A549 (cell line): ENCODE data around the gene MRPL9. TPM values are rescaled to one million over a fixed set of nuclear protein-coding genes. Genes with fewer than 3 reads are reported as not detected.
A peak's percentile ranks its signal among the peaks of the same experiment; 100 is the strongest.

Source experiments
- ATAC-seq, 2 experiments: fragments of 200-7000 bp in 1 of 2; fragments of >200 bp in 1 of 2; cut with Nextera tagmentation in 1 of 2; cut with Tn5 transposase in 1 of 2; 3 replicates each; pipeline versions ENCODE4 v1.8.0 to v1.9.1; 2018 to 2020; ENCODE audit warnings: mild to moderate bottlenecking in 1 of 2, moderate library complexity in 1 of 2
- CTCF ChIA-PET: fragments of 300-600 bp; sonication (Branson Sonifier 250); formaldehyde crosslinking; extraction: SDS; loops from one replicate; lab custom pipeline; 2021; ENCODE audit warnings: antibody characterized with exemption, inconsistent platforms; lab: Yijun Ruan, JAX
- POLR2A ChIA-PET: fragments of 350-600 bp; formaldehyde crosslinking; extraction: SDS; loops from one replicate; lab custom pipeline; 2021; ENCODE audit warnings: antibody characterized with exemption, inconsistent platforms; lab: Yijun Ruan, JAX
- DNase-seq, 2 experiments: peaks; one replicate each; pipeline versions ENCODE4 v3.0.0 to v3.0.0-alpha.2; 2011 to 2016; ENCODE audit warnings: low read depth in 1 of 2, low spot score in 1 of 2
- FAIRE-seq: peaks from 2 replicates; lab custom pipeline; 2011; peaks lifted over from hg19 to GRCh38; lab: Jason Lieb, UNC
- H3K27ac ChIP-seq, 2 experiments: fragments of >200 bp; sonication (Bioruptor Twin); formaldehyde crosslinking; 3 replicates each; pipeline ENCODE4 v1.5.1; 2016 to 2017
- H3K4me1 ChIP-seq: fragments of >200 bp; sonication (Bioruptor Twin); formaldehyde crosslinking; 3 replicates; pipeline ENCODE4 v1.6.1; 2016
- H3K4me2 ChIP-seq: fragments of >200 bp; sonication (Bioruptor Twin); formaldehyde crosslinking; 3 replicates; pipeline ENCODE4 v1.6.1; 2016
- H3K4me3 ChIP-seq: fragments of >200 bp; sonication (Bioruptor Twin); formaldehyde crosslinking; 3 replicates; pipeline ENCODE4 v1.5.1; 2016
- H3K9me3 ChIP-seq: fragments of >200 bp; sonication (Bioruptor Twin); formaldehyde crosslinking; 3 replicates; pipeline ENCODE4 v1.6.1; 2016
- ELK1 ChIP-seq: fragments of 150-350 bp; IDR thresholded peaks from 2 replicates; pipeline ENCODE4 v1.6.1; 2014; ENCODE audit warnings: low read depth, mild to moderate bottlenecking, low read length
- FOSL2 ChIP-seq, 2 experiments: fragments of 450-650 bp in 1 of 2; fragments of >200 bp in 1 of 2; sonication (Bioruptor Twin) in 1 of 2; formaldehyde crosslinking; IDR thresholded peaks; 2 replicates each; pipeline versions ENCODE4 v1.5.0 to v1.6.1; 2016 to 2020; ENCODE audit warnings: mild to moderate bottlenecking in 1 of 2, moderate library complexity in 1 of 2
- GATA3 ChIP-seq: IDR thresholded peaks from 2 replicates; pipeline ENCODE4 v1.6.1; 2012; ENCODE audit warnings: borderline replicate concordance
- HEYL ChIP-seq: fragments of 250-450 bp; sonication (Bioruptor Pico); IDR thresholded peaks from 2 replicates; pipeline ENCODE4 v1.8.0; 2021; ENCODE audit warnings: mild to moderate bottlenecking, moderate library complexity
- NFE2L2 ChIP-seq: fragments of 150-350 bp; conservative IDR thresholded peaks from 2 replicates; pipeline ENCODE4 v1.6.1; 2014; ENCODE audit warnings: low read length
- REST ChIP-seq: fragments of 200-600 bp; sonication (generic); IDR thresholded peaks from 2 replicates; pipeline ENCODE4 v1.6.1; 2016; ENCODE audit warnings: antibody characterized with exemption, mild to moderate bottlenecking, moderate library complexity
- WGBS: methylation state at CpG from one replicate; pipeline ENCODE4 v1.1.6; 2017; ENCODE audit errors: missing lambda C conversion rate; 5-methylcytosine and 5-hydroxymethylcytosine counted together
- polyA plus RNA-seq, 4 experiments: library from polyadenylated mRNA; depleted of rRNA in 3 of 4; stranded (reverse); fragments of >200 nt; fragmentation: RNase III in 1 of 4; extraction: RNeasy Plus Mini Kit Qiagen cat#74134 plus additional on column Dnase treatment in 1 of 4; gene quantifications; 2 replicates in 3 of 4; 3 replicates in 1 of 4; pipeline ENCODE4 v1.2.3, GENCODE V29; 2011 to 2017
- small RNA-seq, 6 experiments: library from RNA; depleted of rRNA; stranded (forward); fragments of <200 nt; gene quantifications; one replicate each; pipeline ENCODE3, GENCODE V24; 2012

The MRPL9 gene
- polyA plus RNA-seq, 2 of the 4 experiments (the other 2 are of a cell fraction): 88.6 to 120 TPM

GRCh38 chr1:151710187-151710840 lies 53.0 kb downstream of the MRPL9 start:
- no peak overlapping the region for H3K4me2 ChIP-seq
- peaks cover 13% of the 10 kb centered on the region for H3K4me1 ChIP-seq
- POLR2A ChIA-PET: no interaction called here
- DNase-seq (no peak), ATAC-seq (no peak), FAIRE-seq (no peak)
- WGBS: 69% methylated on average over 14 of the region's 15 CpGs
- H3K4me3 ChIP-seq: no peak overlapping the region
- CTCF ChIA-PET: interaction anchor here (1.0 to 1.4 kb wide), 3 partner anchors 14 to 116 kb away, joined by 3 to 4 read pairs (median 3); no protein-coding TSS in a partner anchor
- no peak for TF ChIP-seq ELK1
- TF ChIP-seq NFE2L2: no peak
- no peak for TF ChIP-seq HEYL
- no peak for TF ChIP-seq GATA3
- TF ChIP-seq FOSL2 (IDR thresholded peaks at IDR 0.05): no peak
- 0 out of 2 replicates have a peak, but pooled peaks have one; percentile 7 for TF ChIP-seq FOSL2 (CRISPR knock-in tag; IDR thresholded peaks at IDR 0.05)
- no peak for TF ChIP-seq REST
- no peak overlapping the region for H3K27ac ChIP-seq
- no peaks in the 10 kb centered on the region for H3K9me3 ChIP-seq

Small RNAs within 50 kb of the gene (small RNA-seq; reads per million reads assigned to genes)
- 0 reads per million in 6 experiments for gene RNU6-662P

Other genes with a start within 250 kb of the MRPL9 start
- gene TUFT1, start 223.2 kb downstream of the MRPL9 start, polyA plus RNA-seq (2011; rRNA removed): 24.5 and 27.5 TPM in 2 replicates
- gene TUFT1, start 223.2 kb downstream of the MRPL9 start, polyA plus RNA-seq (2017; fragmentation: RNase III; extraction: RNeasy Plus Mini Kit Qiagen cat#74134 plus additional on column Dnase treatment): 21.1 to 31.1 TPM (median 26.7 TPM) in 3 replicates
- gene SNX27, start 151.4 kb downstream of the MRPL9 start, polyA plus RNA-seq (2011; rRNA removed): 29.1 and 30.5 TPM in 2 replicates
- 11.0 to 13.6 TPM (median 12.8 TPM) in 3 replicates for gene SNX27, start 151.4 kb downstream of the MRPL9 start, polyA plus RNA-seq (2017; fragmentation: RNase III; extraction: RNeasy Plus Mini Kit Qiagen cat#74134 plus additional on column Dnase treatment)
- not detected in 2 replicates for gene CELF3, start 46.7 kb downstream of the MRPL9 start, polyA plus RNA-seq (2011; rRNA removed)
- not detected in 3 replicates for gene CELF3, start 46.7 kb downstream of the MRPL9 start, polyA plus RNA-seq (2017; fragmentation: RNase III; extraction: RNeasy Plus Mini Kit Qiagen cat#74134 plus additional on column Dnase treatment)
- not detected in 2 replicates for gene RIIAD1, start 42.0 kb downstream of the MRPL9 start, polyA plus RNA-seq (2011; rRNA removed)
- gene RIIAD1, start 42.0 kb downstream of the MRPL9 start, polyA plus RNA-seq (2017; fragmentation: RNase III; extraction: RNeasy Plus Mini Kit Qiagen cat#74134 plus additional on column Dnase treatment): not detected in 3 replicates
- 7.7 and 10.2 TPM in 2 replicates for gene TDRKH, start 27.0 kb upstream of the MRPL9 start, polyA plus RNA-seq (2011; rRNA removed)
- gene TDRKH, start 27.0 kb upstream of the MRPL9 start, polyA plus RNA-seq (2017; fragmentation: RNase III; extraction: RNeasy Plus Mini Kit Qiagen cat#74134 plus additional on column Dnase treatment): 7.9 to 8.8 TPM (median 8.4 TPM) in 3 replicates
- gene LINGO4, start 41.9 kb upstream of the MRPL9 start, polyA plus RNA-seq (2011; rRNA removed): not detected in 2 replicates
- gene LINGO4, start 41.9 kb upstream of the MRPL9 start, polyA plus RNA-seq (2017; fragmentation: RNase III; extraction: RNeasy Plus Mini Kit Qiagen cat#74134 plus additional on column Dnase treatment): not detected in 3 replicates
- gene RORC, start 68.3 kb upstream of the MRPL9 start, polyA plus RNA-seq (2011; rRNA removed): 0.24 and 0.25 TPM in 2 replicates
- gene RORC, start 68.3 kb upstream of the MRPL9 start, polyA plus RNA-seq (2017; fragmentation: RNase III; extraction: RNeasy Plus Mini Kit Qiagen cat#74134 plus additional on column Dnase treatment): 0.06 TPM in 1 of 3 replicates, not detected in the others
- not detected in 2 replicates for gene C2CD4D, start 76.3 kb upstream of the MRPL9 start, polyA plus RNA-seq (2011; rRNA removed)
- not detected in 3 replicates for gene C2CD4D, start 76.3 kb upstream of the MRPL9 start, polyA plus RNA-seq (2017; fragmentation: RNase III; extraction: RNeasy Plus Mini Kit Qiagen cat#74134 plus additional on column Dnase treatment)
- not detected in 2 replicates for gene THEM5, start 90.2 kb upstream of the MRPL9 start, polyA plus RNA-seq (2011; rRNA removed)
- not detected in 3 replicates for gene THEM5, start 90.2 kb upstream of the MRPL9 start, polyA plus RNA-seq (2017; fragmentation: RNase III; extraction: RNeasy Plus Mini Kit Qiagen cat#74134 plus additional on column Dnase treatment)
- 28.1 and 32.3 TPM in 2 replicates for gene THEM4, start 146.0 kb upstream of the MRPL9 start, polyA plus RNA-seq (2011; rRNA removed)
- 16.6 to 19.6 TPM (median 19.0 TPM) in 3 replicates for gene THEM4, start 146.0 kb upstream of the MRPL9 start, polyA plus RNA-seq (2017; fragmentation: RNase III; extraction: RNeasy Plus Mini Kit Qiagen cat#74134 plus additional on column Dnase treatment)
- gene S100A10, start 230.4 kb upstream of the MRPL9 start, polyA plus RNA-seq (2011; rRNA removed): 505 and 515 TPM in 2 replicates
- 2,059 to 2,476 TPM (median 2,077 TPM) in 3 replicates for gene S100A10, start 230.4 kb upstream of the MRPL9 start, polyA plus RNA-seq (2017; fragmentation: RNase III; extraction: RNeasy Plus Mini Kit Qiagen cat#74134 plus additional on column Dnase treatment)